Liver (tissue), 9 donors: ENCODE data around the gene AMOTL1. TPM values are rescaled to one million over a fixed set of nuclear protein-coding genes. Genes with fewer than 3 reads are reported as not detected.

Experiments
- DNase-seq: peaks from one replicate; pipeline ENCODE4 v3.0.0-alpha.2; 2017; ENCODE audit warnings: low spot score
- H3K27ac ChIP-seq, 2 donors: one replicate each; pipeline ENCODE4 v1.7.0; 2013; ENCODE audit warnings: inconsistent platforms in 2 of 2, low read length in 2 of 2, control low read depth in 1 of 2, low read depth in 1 of 2, mild to moderate bottlenecking in 1 of 2
- H3K27me3 ChIP-seq, 4 donors: one replicate each; pipeline versions ENCODE4 v1.6.1 to v1.7.0; 2013; ENCODE audit warnings: low read length in 3 of 4, inconsistent platforms in 1 of 4, mild to moderate bottlenecking in 1 of 4, moderate library complexity in 1 of 4; ENCODE audit not compliant: control insufficient read depth in 4 of 4, insufficient read depth in 4 of 4
- H3K36me3 ChIP-seq, 4 donors: one replicate each; pipeline versions ENCODE4 v1.6.1 to v1.7.0; 2013; ENCODE audit warnings: low read length in 3 of 4, mild to moderate bottlenecking in 3 of 4, low read depth in 1 of 4, moderate library complexity in 1 of 4; ENCODE audit not compliant: control insufficient read depth in 4 of 4, insufficient read depth in 3 of 4
- H3K4me1 ChIP-seq, 4 donors: one replicate each; pipeline versions ENCODE4 v1.6.1 to v1.7.0; 2013; ENCODE audit warnings: low read length in 3 of 4, mild to moderate bottlenecking in 3 of 4, moderate library complexity in 1 of 4; ENCODE audit not compliant: control insufficient read depth in 4 of 4, insufficient read depth in 4 of 4
- H3K4me3 ChIP-seq, 3 donors: one replicate each; pipeline versions ENCODE4 v1.6.1 to v1.7.0; 2013; ENCODE audit warnings: low read length in 3 of 3, control low read depth in 1 of 3, low read depth in 1 of 3, mild to moderate bottlenecking in 1 of 3
- H3K9ac ChIP-seq, 2 donors: one replicate each; pipeline ENCODE4 v1.7.0; 2013; ENCODE audit warnings: low read length in 2 of 2, mild to moderate bottlenecking in 2 of 2, moderate library complexity in 2 of 2, control low read depth in 1 of 2, low read depth in 1 of 2
- H3K9me3 ChIP-seq, 4 donors: one replicate each; pipeline versions ENCODE4 v1.6.1 to v1.7.0; 2013; ENCODE audit warnings: low read length in 3 of 4; ENCODE audit not compliant: control insufficient read depth in 4 of 4
- EGR1 ChIP-seq, 2 donors: IDR thresholded peaks; 2 replicates each; pipeline ENCODE4 v1.6.1; 2016 to 2018; ENCODE audit warnings: antibody characterized with exemption in 2 of 2, low read depth in 2 of 2
- FOXA2 ChIP-seq: IDR thresholded peaks from 2 replicates; pipeline ENCODE4 v1.6.1; 2016; ENCODE audit warnings: antibody characterized with exemption
- GABPA ChIP-seq, 2 donors: IDR thresholded peaks in 1 of 2; conservative IDR thresholded peaks in 1 of 2; 2 replicates each; pipeline ENCODE4 v1.6.1; 2016; ENCODE audit warnings: antibody characterized with exemption in 2 of 2, mild to moderate bottlenecking in 1 of 2, moderate library complexity in 1 of 2
- HNF4A ChIP-seq, 2 donors: conservative IDR thresholded peaks; 2 replicates each; pipeline ENCODE4 v1.6.1; 2016; ENCODE audit warnings: antibody characterized with exemption in 2 of 2, mild to moderate bottlenecking in 2 of 2
- HNF4G ChIP-seq: IDR thresholded peaks from 2 replicates; pipeline ENCODE4 v1.6.1; 2016; ENCODE audit warnings: antibody characterized with exemption
- JUND ChIP-seq, 2 donors: IDR thresholded peaks; 2 replicates each; pipeline ENCODE4 v1.6.1; 2016; ENCODE audit warnings: antibody characterized with exemption in 2 of 2
- NR2F2 ChIP-seq: IDR thresholded peaks from 2 replicates; pipeline ENCODE4 v1.6.1; 2016; ENCODE audit warnings: antibody characterized with exemption
- RAD21 ChIP-seq, 2 donors: IDR thresholded peaks; 2 replicates each; pipeline ENCODE4 v1.6.1; 2016; ENCODE audit warnings: antibody characterized with exemption in 2 of 2, mild to moderate bottlenecking in 2 of 2
- RXRA ChIP-seq, 2 donors: IDR thresholded peaks; 2 replicates each; pipeline ENCODE4 v1.6.1; 2017 to 2018; ENCODE audit warnings: antibody characterized with exemption in 2 of 2, mild to moderate bottlenecking in 1 of 2
- SP1 ChIP-seq: IDR thresholded peaks from 2 replicates; pipeline ENCODE4 v1.6.1; 2018; ENCODE audit warnings: antibody characterized with exemption, mild to moderate bottlenecking
- TAF1 ChIP-seq: conservative IDR thresholded peaks from 2 replicates; pipeline ENCODE4 v1.6.1; 2016; ENCODE audit warnings: antibody characterized with exemption, mild to moderate bottlenecking
- YY1 ChIP-seq: IDR thresholded peaks from 2 replicates; pipeline ENCODE4 v1.6.1; 2016; ENCODE audit warnings: antibody characterized with exemption, mild to moderate bottlenecking
- WGBS: extraction: QIAGEN DNeasy Blood & Tissue Kit; methylation state at CpG from one replicate; pipeline ENCODE4 v1.1.7; 2013; 5-methylcytosine and 5-hydroxymethylcytosine counted together
- polyA plus RNA-seq, 2 donors: library from polyadenylated mRNA; stranded (reverse) in 1 of 2; unstranded in 1 of 2; fragments of 200-250 nt in 1 of 2; fragments of >200 nt in 1 of 2; fragmentation: Nextera tagmentation in 1 of 2; extraction: Ambion mirVana in 1 of 2; gene quantifications; one replicate each; pipeline versions ENCODE4 v1.2.1 to v1.2.3, GENCODE V29; 2013 to 2015
- total RNA-seq, 2 donors: library from RNA; depleted of rRNA; stranded (reverse); fragments of >200 nt; gene quantifications; one replicate each; pipeline ENCODE4 v1.2.3, GENCODE V29; 2014
- TF ChIP-seq, protein P1 (sequence below): IDR thresholded peaks from 2 replicates; pipeline ENCODE4 v1.6.1; 2016; ENCODE audit warnings: antibody characterized with exemption
- TF ChIP-seq, protein P2 (sequence below): fragments of 150-350 bp; IDR thresholded peaks from 2 replicates; pipeline ENCODE4 v1.5.1; 2017; ENCODE audit warnings: improper control_type of control experiment, low read depth, low read length; ENCODE audit not compliant: missing input control
- TF ChIP-seq, protein P3 (sequence below): IDR thresholded peaks from 2 replicates; pipeline ENCODE4 v1.6.1; 2016; ENCODE audit warnings: antibody characterized with exemption, mild to moderate bottlenecking
- TF ChIP-seq, protein P4 (sequence below): IDR thresholded peaks from 2 replicates; pipeline ENCODE4 v1.6.1; 2016; ENCODE audit warnings: antibody characterized with exemption
- donor health status: healthy.
- donor health status: healthy.
- donor health status: healthy.
- donor health status: healthy.
- donor health status: healthy.

Gene AMOTL1
- total and polyA plus RNA-seq, 4 donors = 2.2 to 29.5 (median 7.2) TPM

DNA sequence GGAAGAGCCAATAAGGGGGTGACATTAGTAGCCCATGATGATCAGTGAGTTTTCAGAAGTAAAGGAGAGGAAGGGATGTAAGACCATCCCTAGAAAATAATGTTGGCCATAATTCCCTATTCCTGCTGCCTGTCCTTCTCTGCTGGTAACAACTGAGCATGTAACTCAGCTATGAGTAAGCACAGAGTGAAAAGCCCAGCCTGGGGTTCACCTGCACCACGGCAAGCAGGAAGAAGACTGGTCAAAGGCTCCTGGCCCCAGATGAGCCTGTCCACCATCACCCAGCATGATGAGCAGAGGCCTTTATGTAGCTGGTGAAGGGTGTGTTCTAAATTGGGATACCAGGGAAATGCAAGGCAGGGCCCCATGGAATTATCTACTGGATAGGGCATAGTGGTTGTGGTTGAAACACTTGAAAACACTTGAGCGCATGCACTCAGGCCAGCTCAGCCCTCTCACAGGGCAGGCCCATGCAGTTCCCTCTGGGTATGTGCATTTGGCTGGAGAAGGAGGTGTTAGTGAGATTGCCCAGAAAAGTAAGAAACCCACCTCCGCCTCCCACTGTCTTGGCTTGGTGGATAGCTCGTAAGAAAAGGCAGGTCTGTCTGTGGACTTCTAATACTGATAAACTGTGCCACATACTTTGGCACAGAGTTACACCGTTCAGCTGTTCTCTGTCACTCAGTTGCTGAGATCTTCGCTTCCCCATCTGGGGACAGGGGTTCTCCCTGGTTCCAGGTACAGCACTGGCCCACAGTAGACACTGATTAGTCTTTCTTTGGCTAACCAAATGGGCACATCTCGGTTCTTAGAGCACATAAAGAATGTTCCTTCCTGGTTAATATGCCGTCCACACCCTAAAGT, 86.8 kb downstream of the AMOTL1 start:
- H3K4me1 ChIP-seq = peaks cover 0 to 7% (median 4%) of the 10 kb centered on the region in 4 donors
- TF ChIP-seq SP1 (no peak), HNF4A (conservative IDR thresholded peaks at IDR 0.05) (no peak), GABPA (IDR thresholded peaks at IDR 0.05 in 1 of 2, conservative IDR thresholded peaks at IDR 0.05 in 1 of 2) (no peak), EGR1 (IDR thresholded peaks at IDR 0.05; ENCODE audit: low read depth in 2 of 2) (no peak), NR2F2 (no peak), HNF4G (no peak), RAD21 (IDR thresholded peaks at IDR 0.05) (no peak), FOXA2 (no peak)
- TF ChIP-seq, protein P1, sequence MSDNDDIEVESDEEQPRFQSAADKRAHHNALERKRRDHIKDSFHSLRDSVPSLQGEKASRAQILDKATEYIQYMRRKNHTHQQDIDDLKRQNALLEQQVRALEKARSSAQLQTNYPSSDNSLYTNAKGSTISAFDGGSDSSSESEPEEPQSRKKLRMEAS = no peak
- TF ChIP-seq, protein P2, sequence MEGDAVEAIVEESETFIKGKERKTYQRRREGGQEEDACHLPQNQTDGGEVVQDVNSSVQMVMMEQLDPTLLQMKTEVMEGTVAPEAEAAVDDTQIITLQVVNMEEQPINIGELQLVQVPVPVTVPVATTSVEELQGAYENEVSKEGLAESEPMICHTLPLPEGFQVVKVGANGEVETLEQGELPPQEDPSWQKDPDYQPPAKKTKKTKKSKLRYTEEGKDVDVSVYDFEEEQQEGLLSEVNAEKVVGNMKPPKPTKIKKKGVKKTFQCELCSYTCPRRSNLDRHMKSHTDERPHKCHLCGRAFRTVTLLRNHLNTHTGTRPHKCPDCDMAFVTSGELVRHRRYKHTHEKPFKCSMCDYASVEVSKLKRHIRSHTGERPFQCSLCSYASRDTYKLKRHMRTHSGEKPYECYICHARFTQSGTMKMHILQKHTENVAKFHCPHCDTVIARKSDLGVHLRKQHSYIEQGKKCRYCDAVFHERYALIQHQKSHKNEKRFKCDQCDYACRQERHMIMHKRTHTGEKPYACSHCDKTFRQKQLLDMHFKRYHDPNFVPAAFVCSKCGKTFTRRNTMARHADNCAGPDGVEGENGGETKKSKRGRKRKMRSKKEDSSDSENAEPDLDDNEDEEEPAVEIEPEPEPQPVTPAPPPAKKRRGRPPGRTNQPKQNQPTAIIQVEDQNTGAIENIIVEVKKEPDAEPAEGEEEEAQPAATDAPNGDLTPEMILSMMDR = no peak
- TF ChIP-seq, protein P3, sequence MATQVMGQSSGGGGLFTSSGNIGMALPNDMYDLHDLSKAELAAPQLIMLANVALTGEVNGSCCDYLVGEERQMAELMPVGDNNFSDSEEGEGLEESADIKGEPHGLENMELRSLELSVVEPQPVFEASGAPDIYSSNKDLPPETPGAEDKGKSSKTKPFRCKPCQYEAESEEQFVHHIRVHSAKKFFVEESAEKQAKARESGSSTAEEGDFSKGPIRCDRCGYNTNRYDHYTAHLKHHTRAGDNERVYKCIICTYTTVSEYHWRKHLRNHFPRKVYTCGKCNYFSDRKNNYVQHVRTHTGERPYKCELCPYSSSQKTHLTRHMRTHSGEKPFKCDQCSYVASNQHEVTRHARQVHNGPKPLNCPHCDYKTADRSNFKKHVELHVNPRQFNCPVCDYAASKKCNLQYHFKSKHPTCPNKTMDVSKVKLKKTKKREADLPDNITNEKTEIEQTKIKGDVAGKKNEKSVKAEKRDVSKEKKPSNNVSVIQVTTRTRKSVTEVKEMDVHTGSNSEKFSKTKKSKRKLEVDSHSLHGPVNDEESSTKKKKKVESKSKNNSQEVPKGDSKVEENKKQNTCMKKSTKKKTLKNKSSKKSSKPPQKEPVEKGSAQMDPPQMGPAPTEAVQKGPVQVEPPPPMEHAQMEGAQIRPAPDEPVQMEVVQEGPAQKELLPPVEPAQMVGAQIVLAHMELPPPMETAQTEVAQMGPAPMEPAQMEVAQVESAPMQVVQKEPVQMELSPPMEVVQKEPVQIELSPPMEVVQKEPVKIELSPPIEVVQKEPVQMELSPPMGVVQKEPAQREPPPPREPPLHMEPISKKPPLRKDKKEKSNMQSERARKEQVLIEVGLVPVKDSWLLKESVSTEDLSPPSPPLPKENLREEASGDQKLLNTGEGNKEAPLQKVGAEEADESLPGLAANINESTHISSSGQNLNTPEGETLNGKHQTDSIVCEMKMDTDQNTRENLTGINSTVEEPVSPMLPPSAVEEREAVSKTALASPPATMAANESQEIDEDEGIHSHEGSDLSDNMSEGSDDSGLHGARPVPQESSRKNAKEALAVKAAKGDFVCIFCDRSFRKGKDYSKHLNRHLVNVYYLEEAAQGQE = no peak
- H3K9ac ChIP-seq = no peak overlapping the region
- H3K27ac ChIP-seq = no peak overlapping the region
- H3K9me3 ChIP-seq = no peaks in the 10 kb centered on the region
- H3K36me3 ChIP-seq = peaks cover 3 to 70% (median 49%) of the 10 kb centered on the region in 4 donors
- H3K27me3 ChIP-seq = no peaks in the 10 kb centered on the region
- DNase-seq = no peak
- WGBS = 93% methylated on average over 8 of the region's 8 CpGs
- no peak overlapping the region for H3K4me3 ChIP-seq

DNA sequence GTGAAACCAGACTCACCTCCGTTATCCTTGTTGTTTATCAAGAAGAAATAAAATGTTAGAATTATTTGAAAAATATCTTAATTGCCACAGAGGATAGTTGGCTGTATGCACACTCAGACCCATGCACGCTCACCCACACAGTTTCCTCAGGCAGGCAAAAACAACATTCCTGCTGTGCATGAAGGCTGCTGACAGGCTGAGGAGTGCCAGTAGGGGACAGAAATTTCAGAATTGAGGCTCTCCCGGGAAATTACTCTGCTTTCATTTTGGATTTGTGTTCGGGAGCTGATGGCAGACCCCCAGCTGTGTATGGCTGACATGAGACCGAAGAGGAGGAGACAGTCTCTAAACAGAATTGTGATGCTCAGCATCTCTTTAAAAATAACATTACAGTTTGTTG, 87.5 kb downstream of the AMOTL1 start:
- Histone ChIP-seq H3K4me3 (no peak overlapping the region), H3K27ac (no peak overlapping the region), H3K4me1 (peaks cover 0 to 9% (median 6%) of the 10 kb centered on the region in 4 donors), H3K9me3 (no peaks in the 10 kb centered on the region), H3K27me3 (no peaks in the 10 kb centered on the region), H3K9ac (no peak overlapping the region), H3K36me3 (peaks cover 4 to 70% (median 52%) of the 10 kb centered on the region in 4 donors)
- no peak for DNase-seq
- 91% methylated on average over 5 of the region's 5 CpGs for WGBS
- no peak for TF ChIP-seq JUND (IDR thresholded peaks at IDR 0.05)
- TF ChIP-seq, protein P3 = no peak
- TF ChIP-seq EGR1 (IDR thresholded peaks at IDR 0.05; ENCODE audit: low read depth in 2 of 2) = no peak
- no peak for TF ChIP-seq TAF1
- no peak for TF ChIP-seq NR2F2
- no peak for TF ChIP-seq RXRA (IDR thresholded peaks at IDR 0.05)
- no peak for TF ChIP-seq RAD21 (IDR thresholded peaks at IDR 0.05)
- TF ChIP-seq, protein P1 = no peak
- no peak for TF ChIP-seq HNF4G
- TF ChIP-seq, protein P4, sequence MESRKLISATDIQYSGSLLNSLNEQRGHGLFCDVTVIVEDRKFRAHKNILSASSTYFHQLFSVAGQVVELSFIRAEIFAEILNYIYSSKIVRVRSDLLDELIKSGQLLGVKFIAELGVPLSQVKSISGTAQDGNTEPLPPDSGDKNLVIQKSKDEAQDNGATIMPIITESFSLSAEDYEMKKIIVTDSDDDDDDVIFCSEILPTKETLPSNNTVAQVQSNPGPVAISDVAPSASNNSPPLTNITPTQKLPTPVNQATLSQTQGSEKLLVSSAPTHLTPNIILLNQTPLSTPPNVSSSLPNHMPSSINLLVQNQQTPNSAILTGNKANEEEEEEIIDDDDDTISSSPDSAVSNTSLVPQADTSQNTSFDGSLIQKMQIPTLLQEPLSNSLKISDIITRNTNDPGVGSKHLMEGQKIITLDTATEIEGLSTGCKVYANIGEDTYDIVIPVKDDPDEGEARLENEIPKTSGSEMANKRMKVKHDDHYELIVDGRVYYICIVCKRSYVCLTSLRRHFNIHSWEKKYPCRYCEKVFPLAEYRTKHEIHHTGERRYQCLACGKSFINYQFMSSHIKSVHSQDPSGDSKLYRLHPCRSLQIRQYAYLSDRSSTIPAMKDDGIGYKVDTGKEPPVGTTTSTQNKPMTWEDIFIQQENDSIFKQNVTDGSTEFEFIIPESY = no peak
- no peak for TF ChIP-seq HNF4A (conservative IDR thresholded peaks at IDR 0.05)
- TF ChIP-seq YY1 = no peak
- TF ChIP-seq SP1 = no peak
